Kidney capillary endothelial cell (primary cell): ENCODE measurements around the gene ERMARD.

Experiments
- DNase-seq: peaks from one replicate; pipeline ENCODE4 v3.0.0-alpha.2; 2018; ENCODE audit warnings: low spot score

ERMARD gene

GRCh38 chr6:169802790-169803189 is 51.4 kb downstream of the ERMARD start:
- DNase-seq: no peak

GRCh38 chr6:169803271-169803811 is 51.9 kb downstream of the ERMARD start:
- no peak for DNase-seq

GRCh38 chr6:169803816-169804340 is 52.5 kb downstream of the ERMARD start:
- no peak for DNase-seq

- no peak for DNase-seq
These were observed 53.0 kb downstream of the ERMARD start for GRCh38 chr6:169804427-169804826.

GRCh38 chr6:169805242-169805838 is 53.9 kb downstream of the ERMARD start:
- no peak for DNase-seq

GRCh38 chr6:169806701-169807100 is 55.3 kb downstream of the ERMARD start:
- DNase-seq: no peak

GRCh38 chr6:169807229-169807628 is 55.8 kb downstream of the ERMARD start:
- DNase-seq: no peak

GRCh38 chr6:169807699-169808607 is 56.5 kb downstream of the ERMARD start:
- DNase-seq: no peak

GRCh38 chr6:169808608-169808967 is 57.2 kb downstream of the ERMARD start:
- no peak for DNase-seq

- DNase-seq: no peak
These were observed 58.0 kb downstream of the ERMARD start for GRCh38 chr6:169809386-169809785.

GRCh38 chr6:169810066-169810989 is 58.9 kb downstream of the ERMARD start:
- no peak for DNase-seq

- no peak for DNase-seq
These were observed 59.6 kb downstream of the ERMARD start for GRCh38 chr6:169811072-169811471.

- DNase-seq: no peak
These were observed 60.3 kb downstream of the ERMARD start for GRCh38 chr6:169811521-169812256.

- no peak for DNase-seq
These were observed 60.8 kb downstream of the ERMARD start for GRCh38 chr6:169812257-169812644.

GRCh38 chr6:169813969-169814368 is 62.5 kb downstream of the ERMARD start:
- DNase-seq: no peak

GRCh38 chr6:169816054-169816453 is 64.6 kb downstream of the ERMARD start:
- DNase-seq: no peak

- no peak for DNase-seq
These were observed 65.6 kb downstream of the ERMARD start for GRCh38 chr6:169816975-169817374.

GRCh38 chr6:169820358-169820757 is 68.9 kb downstream of the ERMARD start:
- no peak for DNase-seq

GRCh38 chr6:169824021-169824420 is 72.6 kb downstream of the ERMARD start:
- no peak for DNase-seq

- no peak for DNase-seq
These were observed 73.6 kb downstream of the ERMARD start for GRCh38 chr6:169824848-169825557.
